Tibial artery (tissue), 4 donors: ENCODE measurements around the gene MCFD2.

Experiments
- DNase-seq, 2 donors: peaks; one replicate each; pipeline ENCODE4 v3.0.0-alpha.2; 2019
- H3K27ac ChIP-seq, 2 donors: fragments of 200-600 bp; sonication (generic) in 1 of 2; 1 replicate in 1 of 2; 2 replicates in 1 of 2; pipeline ENCODE4 v1.5.1; 2018 to 2019; ENCODE audit warnings: mild to moderate bottlenecking in 1 of 2
- H3K27me3 ChIP-seq, 2 donors: fragments of 200-600 bp; sonication (generic) in 1 of 2; one replicate each; pipeline versions ENCODE4 v1.5.1 to v1.6.0; 2016 to 2019
- H3K36me3 ChIP-seq, 3 donors: fragments of 200-600 bp; sonication (generic) in 2 of 3; one replicate each; pipeline ENCODE4 v1.5.1; 2016 to 2019; ENCODE audit warnings: mild to moderate bottlenecking in 2 of 3
- H3K4me1 ChIP-seq, 4 donors: fragments of 200-600 bp; sonication (generic) in 2 of 4; 1 replicate in 3 of 4; 2 replicates in 1 of 4; pipeline ENCODE4 v1.5.1; 2016 to 2019
- H3K4me3 ChIP-seq, 2 donors: fragments of 200-600 bp; sonication (generic) in 1 of 2; 1 replicate in 1 of 2; 2 replicates in 1 of 2; pipeline ENCODE4 v1.5.1; 2018 to 2019; ENCODE audit warnings: mild to moderate bottlenecking in 2 of 2
- H3K9me3 ChIP-seq, 3 donors: fragments of 200-600 bp; sonication (generic) in 1 of 3; one replicate each; pipeline ENCODE4 v1.5.1; 2016 to 2019
- CTCF ChIP-seq, 2 experiments: fragments of 200-600 bp in 1 of 2; fragments of 450-650 bp in 1 of 2; IDR thresholded peaks; one replicate each; pipeline ENCODE4 v1.5.1; 2017 to 2019; ENCODE audit warnings: antibody characterized with exemption in 2 of 2, mild to moderate bottlenecking in 1 of 2, moderate library complexity in 1 of 2
- intact Hi-C: fragments of 100-400 bp; cut with DNase I; formaldehyde crosslinking; loops from one replicate; pipeline ENCODE4 v1.15.0; 2023; ENCODE audit warnings: low total_unique reads

MCFD2 gene

GRCh38 chr2:46960618-46961017, 45.0 kb upstream of the MCFD2 start:
- no peak for TF ChIP-seq CTCF (IDR thresholded peaks at IDR 0.05)
- Histone ChIP-seq H3K36me3 (peaks cover 21 to 57% (median 51%) of the 10 kb centered on the region in 3 donors), H3K4me3 (no peak overlapping the region), H3K9me3 (no peaks in the 10 kb centered on the region), H3K27ac (no peak overlapping the region), H3K4me1 (peaks cover 0 to 51% (median 33%) of the 10 kb centered on the region in 4 donors), H3K27me3 (no peaks in the 10 kb centered on the region)
- no peak for DNase-seq
- intact Hi-C loops, result no loop called here

- intact Hi-C loops, result loop anchor here (1.0 kb wide), 1 partner anchor 11 kb away; no protein-coding TSS in a partner anchor
- no peak for DNase-seq
- Histone ChIP-seq H3K27me3 (no peaks in the 10 kb centered on the region), H3K9me3 (no peaks in the 10 kb centered on the region), H3K4me3 (no peak overlapping the region), H3K27ac (no peak overlapping the region), H3K36me3 (peaks cover 21 to 61% (median 51%) of the 10 kb centered on the region in 3 donors), H3K4me1 (peaks cover 0 to 50% (median 29%) of the 10 kb centered on the region in 4 donors)
- TF ChIP-seq CTCF (IDR thresholded peaks at IDR 0.05), result no peak
These were observed 42.9 kb upstream of the MCFD2 start for GRCh38 chr2:46958431-46959017.

GRCh38 chr2:46956981-46957531, 41.5 kb upstream of the MCFD2 start:
- Histone ChIP-seq H3K27me3 (no peaks in the 10 kb centered on the region), H3K4me3 (no peak overlapping the region), H3K27ac (peak overlapping the region in 1 of 2 donors; percentile 73), H3K9me3 (no peaks in the 10 kb centered on the region), H3K4me1 (peaks cover 0 to 36% (median 24%) of the 10 kb centered on the region in 4 donors), H3K36me3 (peaks cover 22 to 73% (median 59%) of the 10 kb centered on the region in 3 donors)
- no peak for TF ChIP-seq CTCF (IDR thresholded peaks at IDR 0.05)
- intact Hi-C loops, result no loop called here
- DNase-seq, result no peak

GRCh38 chr2:46955764-46956163, 40.2 kb upstream of the MCFD2 start:
- Histone ChIP-seq H3K27me3 (no peaks in the 10 kb centered on the region), H3K4me1 (peaks cover 0 to 39% (median 24%) of the 10 kb centered on the region in 4 donors), H3K36me3 (peaks cover 33 to 76% (median 66%) of the 10 kb centered on the region in 3 donors), H3K4me3 (no peak overlapping the region), H3K27ac (peak overlapping the region; percentile 73 to 79), H3K9me3 (no peaks in the 10 kb centered on the region)
- intact Hi-C loops, result no loop called here
- no peak for TF ChIP-seq CTCF (IDR thresholded peaks at IDR 0.05)
- DNase-seq, result no peak

- Histone ChIP-seq H3K4me1 (peaks cover 0 to 44% (median 24%) of the 10 kb centered on the region in 4 donors), H3K9me3 (no peaks in the 10 kb centered on the region), H3K36me3 (peaks cover 33 to 76% (median 64%) of the 10 kb centered on the region in 3 donors), H3K4me3 (no peak overlapping the region), H3K27me3 (no peaks in the 10 kb centered on the region), H3K27ac (peak overlapping the region; percentile 73 to 79)
- DNase-seq, result peak; percentile 84 to 92
- intact Hi-C loops, result no loop called here
- TF ChIP-seq CTCF (IDR thresholded peaks at IDR 0.05), result no peak
These were observed 39.5 kb upstream of the MCFD2 start for GRCh38 chr2:46954951-46955571.
